Loucy (cell line): ENCODE data around the gene PCYT1A.

Experiments
- H2AFZ ChIP-seq: fragments of 200-600 bp; sonication (generic); 2 replicates; pipeline ENCODE4 v1.6.0; 2016; ENCODE audit warnings: antibody characterized with exemption, mild to moderate bottlenecking, low read length, moderate library complexity
- H3F3A ChIP-seq: fragments of 200-600 bp; 2 replicates; pipeline ENCODE4 v1.6.0; 2016; ENCODE audit warnings: antibody characterized with exemption, low read depth, mild to moderate bottlenecking
- H3K27me3 ChIP-seq: fragments of 200-600 bp; sonication (generic); 2 replicates; pipeline ENCODE4 v1.6.1; 2014; ENCODE audit warnings: low read length, mild to moderate bottlenecking; ENCODE audit not compliant: insufficient read depth, poor library complexity, severe bottlenecking
- H3K36me3 ChIP-seq: fragments of 200-600 bp; sonication (generic); 2 replicates; pipeline ENCODE4 v1.6.1; 2016; ENCODE audit warnings: low read length; ENCODE audit not compliant: insufficient read depth
- H3K4me1 ChIP-seq: fragments of 200-600 bp; sonication (generic); 2 replicates; pipeline ENCODE4 v1.5.1; 2014; ENCODE audit warnings: low read length, mild to moderate bottlenecking; ENCODE audit not compliant: insufficient read depth, poor library complexity, severe bottlenecking
- H3K4me2 ChIP-seq: fragments of 200-600 bp; sonication (generic); 2 replicates; pipeline ENCODE4 v1.6.0; 2014; ENCODE audit warnings: antibody characterized with exemption, low read length, low read depth, mild to moderate bottlenecking; ENCODE audit not compliant: poor library complexity, severe bottlenecking
- H3K4me3 ChIP-seq: fragments of 200-600 bp; sonication (generic); 2 replicates; pipeline ENCODE4 v1.5.1; 2014; ENCODE audit warnings: low read length, mild to moderate bottlenecking, mixed read lengths; ENCODE audit not compliant: poor library complexity, severe bottlenecking
- H3K79me2 ChIP-seq: fragments of 200-600 bp; sonication (generic); 2 replicates; pipeline ENCODE4 v1.6.1; 2014; ENCODE audit warnings: low read length; ENCODE audit not compliant: insufficient read depth
- H3K9ac ChIP-seq: fragments of 200-600 bp; sonication (generic); 2 replicates; pipeline ENCODE4 v1.6.0; 2014; ENCODE audit warnings: mild to moderate bottlenecking, low read depth, low read length, moderate library complexity; ENCODE audit not compliant: poor library complexity, severe bottlenecking
- H3K9me2 ChIP-seq: fragments of 200-600 bp; sonication (generic); replicated peaks from 2 replicates; pipeline ENCODE4 v1.6.1; 2016; ENCODE audit warnings: low read depth, low read length, mixed read lengths
- H3K9me3 ChIP-seq: fragments of 200-600 bp; sonication (generic); 2 replicates; pipeline ENCODE4 v1.6.1; 2014; ENCODE audit warnings: mild to moderate bottlenecking, antibody characterized with exemption, low read length, low read depth; ENCODE audit not compliant: insufficient read depth
- H4K20me1 ChIP-seq: fragments of 200-600 bp; sonication (generic); 2 replicates; pipeline ENCODE4 v1.6.0; 2014; ENCODE audit warnings: antibody characterized with exemption, low read length, mild to moderate bottlenecking; ENCODE audit not compliant: insufficient read depth, poor library complexity, severe bottlenecking
- CTCF ChIP-seq: fragments of 200-600 bp; sonication (generic); conservative IDR thresholded peaks from 2 replicates; pipeline ENCODE4 v1.5.1; 2014; ENCODE audit warnings: mild to moderate bottlenecking, antibody characterized with exemption, low read length
- EZH2phosphoT487 ChIP-seq: fragments of 200-600 bp; IDR thresholded peaks from 2 replicates; pipeline ENCODE4 v1.6.1; 2018; ENCODE audit warnings: antibody characterized with exemption, mild to moderate bottlenecking, moderate library complexity, borderline replicate concordance

Gene PCYT1A

DNA sequence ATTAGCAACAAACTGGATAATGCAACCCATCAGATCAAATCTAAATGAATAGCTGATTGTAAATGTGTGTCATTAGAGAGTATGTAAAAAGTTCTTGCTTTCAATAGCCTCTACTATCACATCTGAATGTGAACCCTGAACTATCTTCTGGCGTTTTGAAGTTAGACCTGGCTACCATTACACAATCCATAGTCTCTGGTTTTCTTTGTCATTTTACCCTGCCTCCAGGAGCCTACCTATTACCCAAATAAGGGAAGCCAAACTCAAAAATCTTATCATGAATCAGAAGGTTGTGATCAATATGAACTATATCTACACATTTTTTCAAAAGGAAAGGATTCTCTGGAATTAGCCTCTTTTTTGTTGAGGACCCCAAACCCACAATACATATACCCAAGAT lies 31.8 kb downstream of the PCYT1A start:
- Histone ChIP-seq H3K36me3 (peaks cover 22% of the 10 kb centered on the region; the same call in 1 of the 2 replicates), H4K20me1 (no peaks in the 10 kb centered on the region), H3K9me2 (no peaks in the 10 kb centered on the region), H3K9ac (no peak overlapping the region), H3K4me2 (no peak overlapping the region), H2AFZ (no peak overlapping the region), H3K79me2 (no peaks in the 10 kb centered on the region; the same call in 1 of the 2 replicates), H3K4me3 (no peak overlapping the region), H3K9me3 (no peaks in the 10 kb centered on the region), H3F3A (no peaks in the 10 kb centered on the region), H3K4me1 (no peaks in the 10 kb centered on the region), H3K27me3 (no peaks in the 10 kb centered on the region)
- TF ChIP-seq CTCF, result no peak
- no peak for TF ChIP-seq EZH2phosphoT487

DNA sequence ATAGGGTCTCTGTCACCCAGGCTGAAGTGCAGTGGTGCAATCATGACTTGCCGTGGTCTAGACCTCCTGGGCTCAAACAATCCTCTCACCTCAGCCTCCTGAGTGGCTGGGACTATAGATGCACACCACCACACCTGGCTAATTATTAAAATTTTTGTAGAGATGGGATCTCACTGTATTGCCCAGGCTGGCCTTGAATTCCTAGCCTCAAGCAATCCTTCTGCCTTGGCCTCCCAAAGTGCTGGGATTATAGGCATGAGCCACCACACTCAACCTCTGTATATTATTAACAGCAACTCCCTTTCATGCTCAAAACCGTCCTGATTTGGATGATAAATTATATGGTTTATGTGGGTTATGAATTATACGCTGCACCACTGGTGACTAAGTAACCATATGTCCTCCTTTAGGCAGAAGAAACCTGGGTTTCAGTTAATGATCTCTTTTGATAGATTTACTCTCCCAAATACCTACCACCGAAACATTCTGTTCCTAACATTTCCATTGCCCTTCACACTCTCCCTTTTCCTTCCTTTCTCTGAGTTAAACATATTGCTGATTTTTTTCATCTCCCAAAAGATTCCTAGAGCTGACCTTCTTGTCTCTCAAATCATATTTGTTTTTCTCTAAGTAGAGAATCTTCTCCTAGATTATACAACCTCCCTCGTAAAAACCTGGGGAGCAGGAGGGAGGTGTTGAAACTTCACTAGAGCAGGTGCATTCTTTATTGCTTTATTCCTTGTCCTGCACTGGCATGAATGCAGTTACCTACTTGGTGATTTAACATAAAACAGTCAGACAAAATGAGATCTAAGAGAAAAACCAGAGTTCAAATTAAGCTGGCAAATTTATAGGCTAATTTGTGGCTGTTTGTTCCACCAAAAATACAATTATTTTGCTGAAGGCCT lies 32.9 kb downstream of the PCYT1A start:
- H3K9me3 ChIP-seq, result no peaks in the 10 kb centered on the region
- no peak overlapping the region for H2AFZ ChIP-seq
- H3K4me1 ChIP-seq, result no peaks in the 10 kb centered on the region
- no peak overlapping the region for H3K4me2 ChIP-seq
- H4K20me1 ChIP-seq, result no peaks in the 10 kb centered on the region
- H3K4me3 ChIP-seq, result no peak overlapping the region
- peaks cover 18% of the 10 kb centered on the region; the same call in 1 of the 2 replicates for H3K36me3 ChIP-seq
- H3K79me2 ChIP-seq, result no peaks in the 10 kb centered on the region
- no peaks in the 10 kb centered on the region for H3K9me2 ChIP-seq
- TF ChIP-seq EZH2phosphoT487 (no peak), CTCF (no peak)
- H3F3A ChIP-seq, result no peaks in the 10 kb centered on the region
- H3K27me3 ChIP-seq, result no peaks in the 10 kb centered on the region
- H3K9ac ChIP-seq, result no peak overlapping the region

- no peaks in the 10 kb centered on the region for H4K20me1 ChIP-seq
- no peak overlapping the region for H3K9ac ChIP-seq
- H3K4me2 ChIP-seq, result no peak overlapping the region
- H3K4me3 ChIP-seq, result no peak overlapping the region
- H3K9me3 ChIP-seq, result no peaks in the 10 kb centered on the region
- H3K4me1 ChIP-seq, result no peaks in the 10 kb centered on the region
- H3K79me2 ChIP-seq, result no peaks in the 10 kb centered on the region
- no peaks in the 10 kb centered on the region for H3K9me2 ChIP-seq
- TF ChIP-seq EZH2phosphoT487, result no peak
- no peaks in the 10 kb centered on the region for H3F3A ChIP-seq
- H3K36me3 ChIP-seq, result peaks cover 24% of the 10 kb centered on the region; the same call in 1 of the 2 replicates
- no peak overlapping the region for H2AFZ ChIP-seq
- H3K27me3 ChIP-seq, result no peaks in the 10 kb centered on the region
Observed at GRCh38 chr3:196251918-196252317, 35.6 kb downstream of the PCYT1A start.
